Measurements from ENCODE around the gene CCDC146. TPM values are rescaled to one million over a fixed set of nuclear protein-coding genes. Genes with fewer than 3 reads are reported as not detected.
A peak's percentile ranks its signal among the peaks of the same experiment; 100 is the strongest.
"Not testable (repeated sequence)": the region's sequence is repeated elsewhere in the genome, so short reads cannot be mapped to it uniquely, and the experiment has no call there.

CCDC146 gene, protein sequence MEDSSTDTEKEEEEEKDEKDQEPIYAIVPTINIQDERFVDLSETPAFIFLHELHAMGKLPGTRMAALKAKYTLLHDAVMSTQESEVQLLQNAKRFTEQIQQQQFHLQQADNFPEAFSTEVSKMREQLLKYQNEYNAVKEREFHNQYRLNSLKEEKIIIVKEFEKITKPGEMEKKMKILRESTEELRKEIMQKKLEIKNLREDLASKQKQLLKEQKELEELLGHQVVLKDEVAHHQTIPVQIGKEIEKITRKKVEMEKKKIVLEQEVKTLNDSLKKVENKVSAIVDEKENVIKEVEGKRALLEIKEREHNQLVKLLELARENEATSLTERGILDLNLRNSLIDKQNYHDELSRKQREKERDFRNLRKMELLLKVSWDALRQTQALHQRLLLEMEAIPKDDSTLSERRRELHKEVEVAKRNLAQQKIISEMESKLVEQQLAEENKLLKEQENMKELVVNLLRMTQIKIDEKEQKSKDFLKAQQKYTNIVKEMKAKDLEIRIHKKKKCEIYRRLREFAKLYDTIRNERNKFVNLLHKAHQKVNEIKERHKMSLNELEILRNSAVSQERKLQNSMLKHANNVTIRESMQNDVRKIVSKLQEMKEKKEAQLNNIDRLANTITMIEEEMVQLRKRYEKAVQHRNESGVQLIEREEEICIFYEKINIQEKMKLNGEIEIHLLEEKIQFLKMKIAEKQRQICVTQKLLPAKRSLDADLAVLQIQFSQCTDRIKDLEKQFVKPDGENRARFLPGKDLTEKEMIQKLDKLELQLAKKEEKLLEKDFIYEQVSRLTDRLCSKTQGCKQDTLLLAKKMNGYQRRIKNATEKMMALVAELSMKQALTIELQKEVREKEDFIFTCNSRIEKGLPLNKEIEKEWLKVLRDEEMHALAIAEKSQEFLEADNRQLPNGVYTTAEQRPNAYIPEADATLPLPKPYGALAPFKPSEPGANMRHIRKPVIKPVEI
- total RNA-seq, result 10 to 100 TPM in 1 of 2 donors, 1 to 10 TPM in 1; 8.5 to 14.7 TPM
- 15.8 to 17.2 reads per million in 2 donors for total RNA-seq

DNA sequence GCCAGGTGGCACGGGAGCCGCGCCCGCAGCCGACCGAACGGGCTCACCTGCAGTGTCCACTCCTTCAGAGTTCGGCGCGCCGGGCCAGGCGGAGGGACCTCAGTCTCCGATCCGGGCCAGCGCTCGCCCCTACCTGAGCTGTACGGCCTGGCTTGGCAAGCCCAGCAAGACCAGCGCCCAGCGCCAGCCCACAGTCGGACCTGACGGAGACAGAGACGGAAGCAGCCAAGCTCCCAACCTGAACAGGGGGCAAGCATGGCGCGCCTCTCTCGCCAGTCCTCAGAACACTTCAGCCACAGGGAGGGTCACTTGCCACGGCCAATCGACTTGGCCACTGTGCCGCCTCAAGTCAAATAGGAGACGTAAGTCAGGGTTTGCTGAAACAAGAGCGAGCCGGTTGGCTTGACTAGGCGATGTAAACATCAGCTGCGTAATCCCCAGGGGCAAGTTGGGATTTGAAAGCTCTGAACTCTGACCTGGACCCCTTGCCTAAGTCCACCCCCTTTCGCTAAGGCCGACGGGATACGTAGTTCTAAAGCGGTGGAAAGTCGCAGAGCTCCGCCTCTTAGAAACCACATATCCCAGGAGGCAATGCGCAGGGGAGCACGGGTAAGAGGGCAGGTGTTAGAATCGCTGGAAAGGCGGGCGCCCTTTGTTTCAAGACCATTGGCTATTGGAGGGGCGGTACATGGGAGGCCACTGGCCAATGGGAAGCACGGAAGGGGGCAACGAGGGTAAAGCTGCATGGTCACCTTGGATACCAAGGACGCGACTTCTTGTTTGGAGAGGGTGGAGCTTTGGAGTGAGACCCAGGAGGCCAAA, at the start of gene CCDC146:
Gene CCDC146 (plus strand): TSS at position 756 of the 822 bp plus-strand sequence. CDS start 45,054 bp downstream, outside the sequence.
- not testable (repeated sequence) for H3K27me3 Mint-ChIP-seq; H3K36me3 Mint-ChIP-seq (ENCODE audit: low read depth); H3K4me1 Mint-ChIP-seq; H3K9me3 ChIP-seq (ENCODE audit: control insufficient read depth, low read length, poor library complexity, severe bottlenecking)
- peak within 1 kb of the TSS; percentile 92 for H3K4me3 Mint-ChIP-seq
- ATAC-seq (peak; percentile 98), DNase-seq (peak; percentile 80 to 89 (median 88))
- peak within 1 kb of the TSS; percentile 89 for H3K27ac Mint-ChIP-seq

DNA sequence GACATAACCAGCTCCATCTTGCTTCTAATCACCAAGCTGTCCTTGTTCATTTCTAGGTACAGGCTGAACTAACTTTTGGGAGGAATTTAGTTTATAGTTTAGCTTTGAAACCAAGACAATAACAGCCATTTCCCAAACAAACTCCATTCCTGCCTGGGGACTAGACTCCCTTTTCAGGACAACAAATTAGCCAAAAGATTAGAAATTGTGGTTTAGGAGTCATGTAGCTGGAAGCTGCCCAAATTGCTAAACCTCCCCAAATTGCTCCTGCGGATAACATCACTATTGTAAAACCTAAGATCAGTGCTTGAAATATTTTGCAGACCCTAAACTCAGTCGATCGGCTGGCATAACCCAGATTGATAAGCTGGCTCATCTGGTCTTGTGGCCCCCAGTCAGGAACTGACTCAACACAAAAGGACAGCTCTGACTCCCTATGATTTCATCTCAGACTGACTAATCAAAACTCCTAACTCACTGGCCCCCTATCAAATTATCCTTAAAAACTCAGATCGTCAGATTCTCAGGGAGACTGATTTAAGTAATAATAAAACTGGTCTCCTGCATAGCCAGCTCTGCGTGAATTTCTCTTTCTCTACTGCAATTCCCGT, 47.5 kb upstream of the CCDC146 start:
- H3K4me3 Mint-ChIP-seq; H3K9me3 ChIP-seq (ENCODE audit: control insufficient read depth, low read length, poor library complexity, severe bottlenecking); H3K36me3 Mint-ChIP-seq (ENCODE audit: low read depth); H3K27ac Mint-ChIP-seq; ATAC-seq; DNase-seq; H3K27me3 Mint-ChIP-seq; H3K4me1 Mint-ChIP-seq: not testable (repeated sequence)

DNA sequence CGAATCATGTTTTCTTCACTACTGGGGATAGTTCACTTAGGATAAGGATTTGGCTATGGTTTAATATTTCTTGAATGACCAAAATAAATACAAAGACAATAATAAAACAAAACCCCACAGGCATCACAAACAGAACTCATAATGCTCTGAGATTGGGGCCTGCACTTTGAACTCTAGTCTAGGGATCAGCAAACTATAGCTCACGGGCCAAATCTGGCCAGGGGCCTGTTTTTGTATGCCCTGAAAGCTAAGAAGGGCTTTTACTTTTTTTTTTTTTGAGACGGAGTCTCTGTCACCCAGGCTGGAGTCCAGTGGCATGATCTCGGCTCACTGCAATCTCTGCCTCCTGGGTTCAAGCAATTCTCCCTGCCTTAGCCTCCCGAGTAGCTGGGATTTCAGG, 45.4 kb upstream of the CCDC146 start:
- H3K36me3 Mint-ChIP-seq (ENCODE audit: low read depth); DNase-seq; H3K9me3 ChIP-seq (ENCODE audit: control insufficient read depth, low read length, poor library complexity, severe bottlenecking); H3K27me3 Mint-ChIP-seq; H3K4me1 Mint-ChIP-seq; H3K4me3 Mint-ChIP-seq; H3K27ac Mint-ChIP-seq; ATAC-seq: not testable (repeated sequence)

DNA sequence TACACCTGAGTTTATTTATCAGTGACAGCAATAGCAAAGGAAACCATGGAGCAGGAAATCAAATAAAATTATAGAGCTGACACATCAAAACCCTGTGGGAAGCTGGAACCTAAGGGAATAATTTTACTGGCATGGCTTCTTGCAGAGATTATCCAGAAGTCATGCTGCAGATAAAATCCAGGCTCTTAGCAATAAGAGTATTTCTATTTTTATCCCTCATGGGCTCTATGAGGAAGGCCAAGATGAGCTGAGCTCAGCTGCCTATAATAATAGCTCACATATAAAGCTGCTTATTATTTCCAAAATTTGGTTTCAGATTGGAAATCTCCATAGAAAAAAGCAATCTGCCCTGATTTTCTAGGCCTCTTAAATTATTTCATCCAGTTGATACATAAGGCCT, 43.3 kb upstream of the CCDC146 start:
- H3K27ac Mint-ChIP-seq; DNase-seq; H3K4me3 Mint-ChIP-seq; H3K9me3 ChIP-seq (ENCODE audit: control insufficient read depth, low read length, poor library complexity, severe bottlenecking); H3K36me3 Mint-ChIP-seq (ENCODE audit: low read depth); ATAC-seq; H3K4me1 Mint-ChIP-seq; H3K27me3 Mint-ChIP-seq: not testable (repeated sequence)

DNA sequence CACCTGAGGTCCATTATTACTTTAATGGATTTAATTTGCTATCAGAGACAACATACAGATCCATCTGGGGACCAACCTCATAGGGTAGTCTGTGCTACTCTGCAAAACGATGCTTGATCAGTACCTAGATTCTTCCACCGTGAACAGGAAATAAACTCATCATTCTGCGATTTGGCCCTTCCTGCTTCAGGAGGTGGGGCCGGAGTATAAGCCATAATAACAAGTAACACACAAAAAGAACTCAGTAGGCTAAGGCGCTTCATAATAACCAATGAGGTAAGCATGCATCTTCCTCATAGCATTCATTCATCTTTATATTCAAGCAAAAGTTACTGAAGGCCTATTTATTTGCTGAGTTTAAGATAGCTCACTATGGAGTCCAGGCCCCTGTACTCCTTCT, 42.8 kb upstream of the CCDC146 start:
- H3K4me3 Mint-ChIP-seq; H3K4me1 Mint-ChIP-seq; H3K9me3 ChIP-seq (ENCODE audit: control insufficient read depth, low read length, poor library complexity, severe bottlenecking); ATAC-seq; H3K36me3 Mint-ChIP-seq (ENCODE audit: low read depth); H3K27ac Mint-ChIP-seq; DNase-seq; H3K27me3 Mint-ChIP-seq: not testable (repeated sequence)

DNA sequence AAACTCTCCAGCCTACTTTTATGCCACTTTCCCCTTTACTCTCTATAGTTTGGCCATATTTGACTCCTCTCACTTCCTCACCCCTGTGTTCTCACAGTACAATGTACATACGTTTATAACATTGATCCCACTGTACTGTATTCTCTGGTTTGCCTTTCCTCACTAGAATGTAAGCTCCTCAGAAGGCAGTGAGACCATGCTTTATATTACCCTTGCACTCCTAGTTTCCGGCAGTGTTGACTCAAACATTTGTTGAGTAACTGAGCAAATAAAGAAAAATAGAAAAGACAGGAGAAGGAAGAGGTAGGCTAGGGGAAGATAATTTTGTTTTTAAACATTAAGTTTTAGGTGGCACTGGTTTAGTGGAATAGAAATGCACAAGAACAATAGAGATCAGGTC, 42.2 kb upstream of the CCDC146 start:
- H3K9me3 ChIP-seq (ENCODE audit: control insufficient read depth, low read length, poor library complexity, severe bottlenecking); H3K36me3 Mint-ChIP-seq (ENCODE audit: low read depth); H3K4me3 Mint-ChIP-seq; H3K27ac Mint-ChIP-seq; H3K4me1 Mint-ChIP-seq; DNase-seq; H3K27me3 Mint-ChIP-seq; ATAC-seq: not testable (repeated sequence)

DNA sequence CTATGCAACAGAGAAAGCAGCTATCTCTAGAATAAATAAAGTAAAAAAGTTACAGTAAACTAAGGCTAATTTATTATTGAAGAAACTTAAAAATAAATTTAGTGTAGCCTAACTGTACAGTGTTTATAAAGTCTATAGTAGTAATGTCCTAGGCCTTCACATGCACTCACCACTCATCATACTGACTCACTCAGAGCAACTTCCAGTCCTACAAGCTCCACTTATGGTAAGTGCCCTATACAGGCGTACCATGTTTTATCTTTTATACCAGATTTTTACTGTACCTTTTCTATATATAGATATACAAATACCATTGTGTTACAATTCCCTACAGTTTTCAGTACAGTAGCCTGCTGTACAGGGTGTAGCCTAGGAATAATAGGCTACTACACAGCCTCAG, 40.2 kb upstream of the CCDC146 start:
- ATAC-seq; H3K4me3 Mint-ChIP-seq; DNase-seq; H3K36me3 Mint-ChIP-seq (ENCODE audit: low read depth); H3K27ac Mint-ChIP-seq; H3K27me3 Mint-ChIP-seq; H3K9me3 ChIP-seq (ENCODE audit: control insufficient read depth, low read length, poor library complexity, severe bottlenecking); H3K4me1 Mint-ChIP-seq: not testable (repeated sequence)

DNA sequence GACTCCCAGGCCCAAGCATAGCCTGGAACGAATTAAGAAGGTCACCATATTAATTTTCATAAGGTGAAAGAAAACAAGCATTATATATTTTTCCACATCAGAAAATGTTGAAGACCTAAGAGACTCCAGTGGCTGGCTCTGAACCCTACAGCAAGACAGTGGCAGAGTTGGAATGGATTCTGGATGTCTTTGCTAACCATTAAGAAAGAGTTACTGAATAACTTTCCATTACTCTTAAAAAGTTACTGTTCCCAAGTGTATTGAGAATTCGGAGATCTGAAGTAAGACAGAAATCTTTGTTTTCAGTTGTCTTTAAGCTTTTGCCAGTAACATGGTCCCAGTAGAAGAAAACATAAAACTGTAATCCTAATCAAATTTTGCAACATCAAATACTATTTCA, 30.1 kb upstream of the CCDC146 start:
- H3K27me3 Mint-ChIP-seq; H3K4me3 Mint-ChIP-seq; DNase-seq; H3K4me1 Mint-ChIP-seq; H3K9me3 ChIP-seq (ENCODE audit: control insufficient read depth, low read length, poor library complexity, severe bottlenecking); H3K36me3 Mint-ChIP-seq (ENCODE audit: low read depth); H3K27ac Mint-ChIP-seq; ATAC-seq: not testable (repeated sequence)

DNA sequence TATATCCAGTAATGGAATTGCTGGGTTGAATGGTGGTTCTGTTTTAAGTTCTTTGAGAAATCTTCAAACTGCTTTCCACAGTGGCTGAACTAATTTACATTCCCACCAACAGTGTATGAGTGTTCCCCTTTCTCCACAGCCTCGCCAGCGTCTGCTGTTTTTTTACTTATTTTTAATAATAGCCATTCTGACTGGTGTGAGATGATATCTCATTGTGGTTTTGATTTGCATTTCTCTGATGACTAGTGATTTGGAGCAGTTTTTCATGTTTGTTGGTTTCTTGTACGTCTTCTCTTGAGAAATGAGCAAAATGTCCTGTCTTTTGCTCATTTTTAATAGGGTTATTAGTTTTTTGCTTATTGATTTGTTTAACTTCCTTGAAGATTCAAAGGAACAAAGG, 21.9 kb upstream of the CCDC146 start:
- H3K4me3 Mint-ChIP-seq; H3K36me3 Mint-ChIP-seq (ENCODE audit: low read depth); DNase-seq; ATAC-seq; H3K9me3 ChIP-seq (ENCODE audit: control insufficient read depth, low read length, poor library complexity, severe bottlenecking); H3K4me1 Mint-ChIP-seq; H3K27ac Mint-ChIP-seq; H3K27me3 Mint-ChIP-seq: not testable (repeated sequence)

DNA sequence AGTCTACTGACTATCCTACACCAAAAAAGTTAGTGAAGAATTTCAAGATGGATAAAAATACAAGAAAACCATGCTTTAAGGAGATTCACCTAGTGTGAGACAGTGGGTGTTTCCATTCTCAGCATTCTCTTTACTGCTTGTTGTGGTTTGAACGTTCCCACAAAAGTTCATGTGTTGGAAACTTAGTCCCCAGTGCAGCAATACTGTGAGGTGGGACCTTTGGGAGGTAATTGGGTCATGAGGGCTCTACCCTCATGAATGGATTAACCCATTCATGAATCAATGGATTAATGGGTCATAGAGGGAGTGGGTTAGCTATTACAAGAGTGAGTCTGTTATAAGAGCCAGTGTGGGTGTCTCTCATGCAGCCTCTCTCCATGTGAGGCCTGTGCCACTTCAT, 21.2 kb upstream of the CCDC146 start:
- not testable (repeated sequence) for ATAC-seq; H3K27ac Mint-ChIP-seq; DNase-seq; H3K4me3 Mint-ChIP-seq; H3K9me3 ChIP-seq (ENCODE audit: control insufficient read depth, low read length, poor library complexity, severe bottlenecking); H3K36me3 Mint-ChIP-seq (ENCODE audit: low read depth); H3K27me3 Mint-ChIP-seq; H3K4me1 Mint-ChIP-seq

DNA sequence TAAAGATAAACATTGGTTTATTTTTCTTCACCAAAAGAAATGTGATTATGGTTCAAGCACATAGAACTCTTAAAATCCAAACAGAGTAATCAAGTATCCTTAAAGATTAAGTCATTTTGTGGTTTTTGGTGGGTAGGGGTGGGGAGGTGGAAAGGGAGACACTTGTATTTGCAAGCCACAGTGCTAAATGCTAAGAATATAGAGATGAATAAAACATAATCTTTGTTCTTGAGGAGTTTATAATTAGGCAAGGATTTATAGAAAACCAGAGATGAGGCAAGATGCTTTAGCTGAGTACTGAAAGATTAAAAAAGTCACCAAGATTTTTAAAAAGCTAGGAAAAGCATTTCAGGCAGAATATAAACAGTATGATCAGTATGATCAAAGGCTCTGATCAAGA, 19.7 kb upstream of the CCDC146 start:
- H3K27ac Mint-ChIP-seq; ATAC-seq; H3K36me3 Mint-ChIP-seq (ENCODE audit: low read depth); H3K9me3 ChIP-seq (ENCODE audit: control insufficient read depth, low read length, poor library complexity, severe bottlenecking); H3K27me3 Mint-ChIP-seq; DNase-seq; H3K4me1 Mint-ChIP-seq; H3K4me3 Mint-ChIP-seq: not testable (repeated sequence)

DNA sequence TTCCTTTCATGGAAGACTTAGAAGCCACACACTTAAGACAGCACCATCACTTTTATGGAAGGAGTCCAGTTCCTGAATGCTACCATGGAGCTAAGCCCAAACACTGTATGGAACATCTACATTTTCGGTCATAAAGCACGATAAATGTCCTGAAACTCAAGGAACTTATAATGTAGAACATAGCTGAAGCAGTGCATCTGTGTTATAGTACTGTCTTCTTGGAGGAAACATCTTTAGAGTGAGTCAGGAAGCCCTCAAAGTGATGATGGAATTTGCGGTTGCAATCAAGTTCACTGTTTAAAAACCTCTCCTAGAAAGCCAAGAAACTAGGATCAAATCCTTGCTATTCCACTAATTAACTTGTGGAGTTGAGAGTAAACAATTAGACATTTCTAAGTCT, 16.5 kb upstream of the CCDC146 start:
- not testable (repeated sequence) for H3K4me3 Mint-ChIP-seq; H3K27ac Mint-ChIP-seq; H3K36me3 Mint-ChIP-seq (ENCODE audit: low read depth); H3K9me3 ChIP-seq (ENCODE audit: control insufficient read depth, low read length, poor library complexity, severe bottlenecking); H3K4me1 Mint-ChIP-seq; H3K27me3 Mint-ChIP-seq; ATAC-seq; DNase-seq
